Stimulated activated CD8-positive, alpha-beta memory T cell treated with anti-CD3 and anti-CD28 coated beads, Interleukin-7, amount 100 ng/mL, for 1 hour (primary cell): Measurements from ENCODE around the gene STPG1.
"Not testable (repeated sequence)": the region's sequence is repeated elsewhere in the genome, so short reads cannot be mapped to it uniquely, and the experiment has no call there.

Experiments used
- DNase-seq, 2 donors: peaks; one replicate each; pipeline ENCODE4 v3.0.0-alpha.2; 2020; ENCODE audit warnings: low read depth in 2 of 2

STPG1 gene, protein sequence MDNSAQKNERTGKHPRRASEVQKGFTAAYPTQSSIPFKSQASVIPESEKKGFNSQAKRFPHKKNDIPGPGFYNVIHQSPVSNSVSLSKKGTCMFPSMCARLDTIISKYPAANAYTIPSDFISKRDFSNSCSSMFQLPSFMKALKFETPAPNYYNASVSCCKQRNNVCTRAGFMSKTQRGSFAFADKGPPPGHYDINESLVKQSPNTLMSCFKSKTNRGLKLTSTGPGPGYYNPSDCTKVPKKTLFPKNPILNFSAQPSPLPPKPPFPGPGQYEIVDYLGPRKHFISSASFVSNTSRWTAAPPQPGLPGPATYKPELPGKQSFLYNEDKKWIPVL

DNA sequence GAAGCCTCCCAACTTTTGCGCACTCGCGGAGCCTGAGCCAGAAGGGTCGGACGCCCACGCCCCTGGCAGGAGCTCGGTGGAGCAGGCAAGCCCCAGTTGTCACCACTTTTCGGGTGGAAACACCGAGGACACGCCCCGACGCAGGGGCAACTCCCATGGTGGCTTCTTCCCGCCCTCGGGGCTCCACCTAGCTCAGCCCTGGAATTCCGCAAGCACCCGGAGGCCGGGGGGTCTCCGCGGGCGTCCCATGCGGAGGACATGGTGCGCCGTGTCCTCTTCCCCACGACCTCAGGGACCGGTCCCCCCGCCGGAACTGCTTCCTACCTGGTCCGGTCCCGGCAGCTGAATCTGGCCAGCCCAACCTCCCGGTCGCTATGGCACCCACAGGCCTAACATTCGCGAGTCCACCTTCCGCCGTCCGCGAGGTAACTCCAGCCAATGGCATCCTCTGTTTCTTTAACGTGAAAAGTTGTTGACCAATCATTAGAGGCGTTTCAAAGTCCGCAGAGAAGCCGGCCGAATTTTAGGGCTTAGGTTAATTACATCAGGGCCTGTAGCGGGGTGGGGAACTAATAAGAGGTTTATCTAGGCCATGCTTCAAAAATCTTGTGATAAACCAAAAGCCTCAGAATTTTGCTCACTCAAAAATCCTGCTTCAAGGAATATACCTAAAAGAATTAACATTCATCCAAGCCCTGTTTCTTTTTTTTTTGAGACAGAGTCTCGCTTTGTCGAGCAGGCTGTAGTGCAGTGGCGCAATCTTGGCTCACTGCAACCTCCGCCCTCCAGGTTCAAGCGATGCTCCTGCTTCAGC lies at the start of gene STPG1:
Gene STPG1, minus strand, starts transcription at position 433 of the 814 bp plus-strand sequence. CDS start 12,394 bp downstream, outside the sequence.
- DNase-seq: peak; percentile 46 to 49

GRCh38 chr1:24462128-24462527 lies 48.5 kb upstream of the STPG1 start:
- not testable (repeated sequence) for DNase-seq

DNA sequence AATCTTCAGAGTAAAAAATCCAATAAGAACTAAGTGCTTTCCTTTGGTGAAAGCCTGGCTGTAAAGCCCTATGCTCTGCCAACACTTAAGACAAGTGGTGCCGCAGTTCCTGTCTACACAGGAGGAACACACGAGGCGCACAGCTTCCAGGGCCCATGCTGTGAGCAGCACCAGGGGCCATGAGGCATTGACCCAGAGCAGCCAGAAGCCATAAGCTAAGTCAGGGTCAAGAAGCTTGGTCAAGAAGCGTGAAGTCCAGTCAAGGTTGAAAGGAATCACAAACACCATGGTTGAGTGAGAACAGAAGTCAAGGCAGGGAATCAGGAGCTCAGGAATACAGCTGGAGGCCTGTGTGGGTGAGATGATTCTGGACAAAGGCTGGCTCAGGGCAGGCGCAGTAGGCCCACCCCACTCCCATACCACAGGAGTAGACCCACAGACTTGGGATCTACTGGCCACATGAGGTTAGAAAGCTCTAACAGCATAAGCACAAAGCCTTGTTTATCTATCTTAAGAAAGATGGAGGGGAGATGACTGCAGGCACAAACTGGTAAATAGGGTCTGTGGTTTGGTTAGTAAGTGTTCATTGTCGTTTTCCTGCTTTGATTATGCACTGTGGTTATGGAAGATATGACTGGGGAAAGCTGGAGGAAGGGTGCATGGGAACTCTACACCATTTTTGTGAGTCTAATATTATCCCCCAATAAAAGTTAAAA lies 46.1 kb upstream of the STPG1 start:
- DNase-seq: no peak

- DNase-seq: no peak
These were observed 44.3 kb upstream of the STPG1 start for GRCh38 chr1:24457866-24458265.

DNA sequence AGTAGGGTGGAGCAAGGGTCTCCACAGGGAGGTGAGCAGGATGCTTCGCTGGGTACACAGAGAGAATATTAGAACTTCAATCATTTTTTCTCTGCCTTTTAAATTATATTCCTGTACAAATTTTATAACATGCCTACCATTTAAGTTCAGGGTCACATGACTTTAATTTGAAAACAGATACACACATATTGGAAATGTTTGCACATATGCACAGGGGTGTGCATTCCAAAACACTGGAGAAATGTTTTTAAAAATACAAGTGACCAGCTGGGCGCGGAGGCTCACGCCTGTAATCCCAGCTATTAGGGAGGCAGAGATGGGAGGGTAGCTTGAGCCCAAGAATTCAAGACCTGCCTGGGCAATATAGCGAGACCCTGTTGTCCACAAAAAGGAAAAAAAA lies 41.7 kb upstream of the STPG1 start:
- no peak for DNase-seq

DNA sequence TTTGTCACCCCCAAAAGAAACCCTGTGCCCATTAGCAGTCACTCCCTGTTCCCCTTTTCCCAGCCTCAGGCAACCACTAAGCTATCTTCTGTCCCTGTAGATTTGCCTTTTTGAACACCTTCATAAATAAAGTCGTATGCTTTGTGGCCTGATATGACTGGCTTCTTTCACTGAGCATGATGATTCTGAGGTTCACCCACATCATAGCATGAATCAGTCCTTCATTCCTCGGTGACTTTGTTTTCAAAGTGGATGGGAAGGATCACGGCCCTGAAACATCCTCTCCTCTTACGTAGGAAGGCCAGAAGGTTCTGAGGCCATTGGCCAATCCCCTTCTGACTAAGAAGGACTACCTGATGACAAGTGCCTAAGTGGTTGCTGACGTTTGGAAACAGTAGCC lies 41.1 kb upstream of the STPG1 start:
- no peak for DNase-seq

GRCh38 chr1:24452922-24453485 lies 39.4 kb upstream of the STPG1 start:
- no peak for DNase-seq

DNA sequence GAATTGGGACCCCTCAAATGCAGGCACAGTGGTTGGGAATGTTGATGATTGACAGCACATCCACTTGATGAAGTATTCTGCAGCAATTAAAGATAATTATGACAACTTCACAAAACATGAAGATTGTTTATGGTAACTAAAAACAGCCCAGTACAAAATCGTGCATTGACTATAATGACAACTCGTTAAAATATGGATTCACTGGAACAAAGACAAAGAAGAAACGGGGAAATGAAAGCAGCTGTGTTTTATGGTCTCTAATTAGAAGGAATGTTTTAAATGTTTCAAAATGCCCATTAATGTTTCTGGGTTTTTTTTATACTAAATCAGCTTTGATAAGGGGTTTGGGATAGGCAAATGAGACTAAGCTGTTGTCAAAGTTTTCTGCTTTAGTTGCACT lies 38.2 kb upstream of the STPG1 start:
- DNase-seq: no peak

DNA sequence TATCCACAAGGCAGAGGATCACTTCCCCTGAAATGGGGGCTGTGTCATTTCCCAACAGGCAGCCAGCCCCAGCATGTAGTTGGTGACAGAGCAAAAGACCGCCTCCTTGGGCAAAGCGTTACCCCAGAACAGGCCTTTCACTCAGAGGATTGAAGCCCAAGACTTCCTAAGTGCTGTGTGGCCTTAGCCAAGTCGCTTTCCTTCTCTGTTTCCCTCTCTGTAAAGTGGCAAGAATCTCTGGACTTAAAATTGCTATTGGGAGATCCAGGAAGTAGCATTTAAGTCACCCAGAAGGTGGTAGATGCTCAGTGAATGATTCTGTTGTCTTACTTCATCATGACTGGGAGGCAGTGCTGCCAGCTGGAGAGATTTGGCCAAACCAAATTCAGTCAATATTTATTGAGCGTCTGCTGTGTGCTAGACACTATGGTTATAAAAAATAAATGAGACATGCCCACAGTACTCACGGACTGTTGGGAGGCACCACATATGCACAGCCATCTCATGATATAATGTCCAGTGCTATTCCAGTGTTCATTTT lies 37.3 kb upstream of the STPG1 start:
- DNase-seq: no peak

DNA sequence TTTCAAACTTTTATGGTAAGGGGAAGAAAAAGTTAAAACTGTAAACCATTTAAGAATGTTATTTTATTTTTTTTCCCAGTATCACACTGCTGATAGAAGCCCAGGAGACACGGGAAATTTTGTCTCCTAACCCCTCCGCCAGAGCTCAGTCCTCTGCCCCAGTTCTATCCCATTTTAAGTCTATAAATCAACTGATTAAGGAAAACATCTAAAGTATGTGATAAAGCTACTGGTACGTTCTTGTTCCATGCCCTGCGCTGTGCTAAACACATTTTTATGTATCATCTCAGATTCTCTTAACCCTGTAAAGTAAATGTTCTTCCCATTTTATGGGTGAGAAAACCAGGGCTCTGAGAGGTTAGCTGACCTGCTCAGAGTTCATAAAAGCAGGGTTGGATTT lies 36.7 kb upstream of the STPG1 start:
- no peak for DNase-seq

GRCh38 chr1:24446446-24446845 lies 32.9 kb upstream of the STPG1 start:
- DNase-seq: not testable (repeated sequence)

DNA sequence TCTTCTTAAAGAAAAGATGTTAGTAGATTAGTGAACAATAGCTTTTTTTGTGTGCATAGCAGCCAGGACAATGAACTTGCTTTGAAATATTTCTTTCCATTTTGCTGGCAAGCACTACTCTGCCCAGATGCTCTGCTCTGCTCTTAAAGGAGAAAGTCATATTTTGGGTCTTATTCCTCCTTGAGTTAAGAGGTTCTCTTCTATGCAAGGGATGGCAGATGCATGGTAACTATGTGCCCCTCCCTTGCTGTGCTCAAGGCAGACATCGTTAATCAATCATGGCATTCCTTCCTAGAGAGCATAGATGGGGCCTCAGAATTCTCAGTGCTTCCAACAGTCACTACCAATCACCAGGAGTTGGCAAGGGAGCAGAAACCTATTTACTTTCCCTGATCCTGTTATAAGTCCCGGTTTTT lies 29.7 kb upstream of the STPG1 start:
- DNase-seq: no peak

DNA sequence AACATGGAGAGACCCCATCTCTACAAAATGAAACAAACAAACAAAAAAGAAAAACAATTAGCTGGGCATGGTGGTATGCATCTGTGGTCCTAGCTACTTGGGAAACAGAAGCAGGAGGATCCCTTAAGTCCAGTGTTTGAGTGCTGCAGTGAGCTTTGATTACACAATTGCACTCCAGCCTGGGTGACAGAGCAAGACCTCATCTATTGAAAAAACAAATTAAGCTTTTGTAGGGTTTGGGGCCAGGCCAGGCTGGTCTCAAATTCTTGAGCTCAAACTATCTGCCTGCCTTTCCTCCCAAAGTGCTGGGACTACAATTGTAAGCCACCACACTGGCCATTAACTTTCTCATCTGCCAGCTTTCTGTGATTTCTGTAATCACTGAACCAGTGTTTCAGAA lies 29.2 kb upstream of the STPG1 start:
- DNase-seq: no peak

GRCh38 chr1:24441996-24442668 lies 28.6 kb upstream of the STPG1 start:
- DNase-seq: no peak

- DNase-seq: no peak
These were observed 27.9 kb upstream of the STPG1 start for GRCh38 chr1:24441480-24441879.

DNA sequence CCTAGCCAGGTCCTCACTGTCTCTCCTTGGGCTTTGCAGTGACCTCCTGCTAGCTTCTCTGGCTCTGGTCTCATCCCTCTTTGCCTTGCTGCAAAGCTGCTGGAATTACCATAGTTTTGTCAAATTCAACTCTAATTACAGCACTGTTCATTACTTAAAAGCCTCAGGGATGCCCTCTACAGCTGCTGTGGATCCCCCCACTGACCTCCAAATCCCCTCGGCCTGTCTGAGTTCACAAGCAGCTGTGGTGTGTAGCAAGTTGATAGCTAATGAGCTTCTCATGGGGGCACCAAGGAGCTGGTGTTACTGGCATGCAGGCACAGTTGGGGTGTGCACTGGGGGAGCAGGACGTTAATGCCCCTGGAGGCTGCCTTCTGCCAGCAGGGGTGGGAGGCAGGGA lies 26.9 kb upstream of the STPG1 start:
- no peak for DNase-seq

GRCh38 chr1:24438423-24438901 lies 24.9 kb upstream of the STPG1 start:
- DNase-seq: no peak

GRCh38 chr1:24437631-24438396 lies 24.2 kb upstream of the STPG1 start:
- DNase-seq: no peak

GRCh38 chr1:24435782-24436365 lies 22.3 kb upstream of the STPG1 start:
- DNase-seq: no peak

DNA sequence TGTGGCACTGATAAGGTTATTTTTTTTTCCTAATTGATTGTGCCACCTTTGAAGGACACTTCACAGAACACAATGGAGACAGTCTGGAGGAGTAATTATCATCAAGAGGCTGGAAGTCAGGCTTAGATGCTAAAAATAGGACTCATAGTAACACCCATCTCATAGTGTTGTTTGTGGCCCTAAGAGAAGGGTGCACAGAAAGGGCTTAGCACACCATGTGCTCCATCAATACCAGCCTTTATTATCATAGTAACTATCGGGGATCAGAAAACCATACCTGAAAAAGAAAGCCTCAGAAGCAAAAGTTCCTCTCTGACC lies 13.9 kb upstream of the STPG1 start:
- DNase-seq: no peak
